Heart left ventricle (tissue), 16 donors: ENCODE results near the gene ITM2C. TPM values are rescaled to one million over a fixed set of nuclear protein-coding genes. Genes with fewer than 3 reads are reported as not detected.

Experiments
- ATAC-seq, 4 donors: fragments of 200-7000 bp; cut with Tn5 transposase; one replicate each; pipeline ENCODE4 v1.9.1; 2020 to 2022; ENCODE audit warnings: moderate library complexity in 4 of 4, mild to moderate bottlenecking in 3 of 4, moderate number of reproducible peaks in 1 of 4
- DNase-seq, 5 donors: peaks; one replicate each; pipeline ENCODE4 v3.0.0-alpha.2; 2020
- H3K27ac ChIP-seq, 12 donors: fragments of 200-600 bp; sonication (generic) in 4 of 12; one replicate each; pipeline versions ENCODE4 v1.5.0 to v1.8.0; 2016 to 2022; ENCODE audit warnings: mild to moderate bottlenecking in 2 of 12
- H3K27me3 ChIP-seq, 9 donors: fragments of 200-600 bp; sonication (generic) in 2 of 9; one replicate each; pipeline versions ENCODE4 v1.5.1 to v1.8.0; 2016 to 2022; ENCODE audit warnings: mild to moderate bottlenecking in 3 of 9
- H3K36me3 ChIP-seq, 9 donors: fragments of 200-600 bp; sonication (generic) in 2 of 9; one replicate each; pipeline versions ENCODE4 v1.5.0 to v1.8.0; 2018 to 2022; ENCODE audit warnings: mild to moderate bottlenecking in 2 of 9
- H3K4me1 ChIP-seq, 12 donors: fragments of 200-600 bp; sonication (generic) in 4 of 12; one replicate each; pipeline versions ENCODE4 v1.5.0 to v1.8.0; 2016 to 2022; ENCODE audit warnings: mild to moderate bottlenecking in 3 of 12
- H3K4me3 ChIP-seq, 12 donors: fragments of 200-600 bp; sonication (generic) in 4 of 12; one replicate each; pipeline versions ENCODE4 v1.5.0 to v1.8.0; 2017 to 2022; ENCODE audit warnings: mild to moderate bottlenecking in 9 of 12, moderate library complexity in 4 of 12
- H3K9me3 ChIP-seq, 12 donors: fragments of 200-600 bp; sonication (generic) in 4 of 12; one replicate each; pipeline versions ENCODE4 v1.5.0 to v1.8.0; 2016 to 2022; ENCODE audit warnings: mild to moderate bottlenecking in 1 of 12
- POLR2A ChIP-seq, 2 donors: fragments of 450-650 bp; IDR thresholded peaks; one replicate each; pipeline ENCODE4 v1.6.1; 2017; ENCODE audit warnings: antibody characterized with exemption in 2 of 2, mild to moderate bottlenecking in 2 of 2, moderate library complexity in 2 of 2
- WGBS, 4 donors: extraction: QIAGEN DNeasy Blood & Tissue Kit in 2 of 4; methylation state at CpG; one replicate each; pipeline versions ENCODE4 v1.1.5 to v1.1.7; 2013 to 2018; 5-methylcytosine and 5-hydroxymethylcytosine counted together
- intact Hi-C, 10 donors: fragments of 100-400 bp; cut with DNase I; formaldehyde crosslinking; loops; one replicate each; pipeline versions ENCODE4 v1.11.1 to v1.14.2; 2022
- polyA plus RNA-seq, 2 donors: library from polyadenylated mRNA; stranded (reverse); fragments of 200-250 nt; gene quantifications; one replicate each; pipeline ENCODE4 v1.2.3, GENCODE V29; 2013
- total RNA-seq, 9 donors: library from RNA; depleted of rRNA in 2 of 9; stranded (reverse); fragments of >200 nt in 2 of 9; fragmentation: NEBNext Ultra II Directional in 3 of 9; extraction: Animal tissue kit (Norgen Biotek cat#: 25700) in 3 of 9; gene quantifications; one replicate each; pipeline versions ENCODE4 v1.1.0 to v1.2.4, GENCODE V29; 2016 to 2023
- TF ChIP-seq, protein P1 (sequence below), 12 donors: fragments of 200-600 bp; sonication (generic) in 4 of 12; IDR thresholded peaks; one replicate each; pipeline versions ENCODE4 v1.5.0 to v1.8.0; 2018 to 2022; ENCODE audit warnings: antibody characterized with exemption in 12 of 12, mild to moderate bottlenecking in 5 of 12
- donor health status: ischemic (EF 13 %, LVEDD 7.1; RV severe dilation, severe dysfunction).
- donor health status: healthy with polysubstance abuse.
- donor health status: DM: no; HTN: yes; CAD: no.
- donor health status: DM: no; HTN: no; CAD: no.
- donor health status: ischemic (EF 25% LVEDD 6.9; RV normal size, moderate dysfunction).
- donor health status: ischemic (EF 25% LVEDD 5.7; RV mildly dilated, moderate dysfunction).
- donor health status: healthy.
- donor health status: DM: yes; HTN: yes; CAD: no.
- donor health status: ischemic (EF 35%, LVEDD 5.7; RV mildly dilated, moderate dysfunction).
- donor health status: nonischemic (EF 11% LVEDD 7.7; RV severe dilation, severe dysfunction).
- donor health status: DM: yes; HTN: yes; CAD: no.
- donor health status: PGD.
- donor health status: ischemic (EF 29% LVEDD 5.4; RV normal size, mild dysfunction).
- donor health status: nonischemic (EF 23%, LVEDD 6.1; RV moderate dilation, normal function).

The ITM2C gene
- total and polyA plus RNA-seq, 11 donors, result 19.7 to 36.6 (median 26.0) TPM

DNA sequence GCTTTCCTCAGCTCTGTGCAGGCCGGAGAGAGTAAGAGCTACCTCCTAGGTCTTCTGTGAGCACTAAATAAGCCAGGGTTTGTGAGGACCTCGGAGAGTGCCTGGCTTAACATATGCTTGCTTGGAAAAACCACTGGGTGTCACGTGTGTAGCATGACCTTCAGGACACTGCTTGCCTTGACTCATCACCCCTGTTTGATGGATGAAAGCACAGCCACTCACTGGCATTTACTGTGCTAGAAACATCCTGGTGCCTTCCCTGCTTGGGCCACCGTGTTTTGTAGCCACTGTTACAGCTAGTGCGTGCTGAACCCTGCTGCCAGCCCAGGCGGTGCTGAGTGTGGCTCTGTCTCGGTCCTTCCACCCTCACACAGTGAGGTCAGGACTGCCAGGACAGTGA lies 34.8 kb upstream of the ITM2C start:
- DNase-seq, result no peak
- H3K27me3 ChIP-seq, result peaks cover 0 to 47% (median 24%) of the 10 kb centered on the region in 9 donors
- peaks cover 0 to 11% (median 8%) of the 10 kb centered on the region in 12 donors for H3K4me1 ChIP-seq
- peaks cover 0 to 9% (median 0%) of the 10 kb centered on the region in 12 donors for H3K9me3 ChIP-seq
- no peak overlapping the region for H3K27ac ChIP-seq
- ATAC-seq, result no peak
- intact Hi-C loops, result loop anchor here in 3 of 10 donors (5.0 to 10.0 kb wide), 3 partner anchors 222 to 615 kb away; partner anchors contain the start of gene PSMD1 (in 2 of the 3)
- no peaks in the 10 kb centered on the region for H3K36me3 ChIP-seq
- TF ChIP-seq POLR2A (IDR thresholded peaks at IDR 0.05), result no peak
- TF ChIP-seq, protein P1, sequence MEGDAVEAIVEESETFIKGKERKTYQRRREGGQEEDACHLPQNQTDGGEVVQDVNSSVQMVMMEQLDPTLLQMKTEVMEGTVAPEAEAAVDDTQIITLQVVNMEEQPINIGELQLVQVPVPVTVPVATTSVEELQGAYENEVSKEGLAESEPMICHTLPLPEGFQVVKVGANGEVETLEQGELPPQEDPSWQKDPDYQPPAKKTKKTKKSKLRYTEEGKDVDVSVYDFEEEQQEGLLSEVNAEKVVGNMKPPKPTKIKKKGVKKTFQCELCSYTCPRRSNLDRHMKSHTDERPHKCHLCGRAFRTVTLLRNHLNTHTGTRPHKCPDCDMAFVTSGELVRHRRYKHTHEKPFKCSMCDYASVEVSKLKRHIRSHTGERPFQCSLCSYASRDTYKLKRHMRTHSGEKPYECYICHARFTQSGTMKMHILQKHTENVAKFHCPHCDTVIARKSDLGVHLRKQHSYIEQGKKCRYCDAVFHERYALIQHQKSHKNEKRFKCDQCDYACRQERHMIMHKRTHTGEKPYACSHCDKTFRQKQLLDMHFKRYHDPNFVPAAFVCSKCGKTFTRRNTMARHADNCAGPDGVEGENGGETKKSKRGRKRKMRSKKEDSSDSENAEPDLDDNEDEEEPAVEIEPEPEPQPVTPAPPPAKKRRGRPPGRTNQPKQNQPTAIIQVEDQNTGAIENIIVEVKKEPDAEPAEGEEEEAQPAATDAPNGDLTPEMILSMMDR (IDR thresholded peaks at IDR 0.05), result no peak
- WGBS, 4 donors, result 88 to 95% (median 93%) methylated on average over 7 of the region's 7 CpGs
- H3K4me3 ChIP-seq, result no peak overlapping the region

- peaks cover 0 to 9% (median 0%) of the 10 kb centered on the region in 12 donors for H3K9me3 ChIP-seq
- no peak overlapping the region for H3K27ac ChIP-seq
- TF ChIP-seq, protein P1 (IDR thresholded peaks at IDR 0.05), result no peak
- no peak for TF ChIP-seq POLR2A (IDR thresholded peaks at IDR 0.05)
- no peaks in the 10 kb centered on the region for H3K36me3 ChIP-seq
- no peak for ATAC-seq
- peaks cover 0 to 47% (median 24%) of the 10 kb centered on the region in 9 donors for H3K27me3 ChIP-seq
- peaks cover 0 to 11% (median 8%) of the 10 kb centered on the region in 12 donors for H3K4me1 ChIP-seq
- no peak for DNase-seq
- intact Hi-C loops, result no loop called here
- no peak overlapping the region for H3K4me3 ChIP-seq
- 77 to 93% (median 88%) methylated on average over 7 of the region's 7 CpGs for whole genome bisulfite sequencing, 4 donors
Observed at GRCh38 chr2:230830428-230830827, 34.3 kb upstream of the ITM2C start.

DNA sequence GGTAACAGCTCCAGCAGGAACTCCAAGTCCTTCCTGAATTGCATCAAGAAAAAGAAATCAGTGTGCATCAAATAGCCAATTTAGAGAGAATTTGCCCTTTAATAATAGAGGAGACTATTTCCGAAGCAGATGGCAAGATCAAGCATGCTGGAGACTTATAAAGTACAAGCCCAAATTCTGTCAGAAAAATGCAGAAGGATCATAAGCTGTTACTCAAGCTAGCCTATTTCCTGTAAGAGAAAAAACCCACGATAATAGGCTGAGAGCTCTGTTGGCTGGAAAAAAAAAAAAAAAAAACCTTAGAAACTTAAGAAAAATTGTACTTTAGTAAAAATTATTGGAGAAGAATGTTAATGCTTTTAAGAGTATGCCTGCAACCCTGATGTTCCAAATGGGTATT lies 24.4 kb upstream of the ITM2C start:
- WGBS, 4 donors, result 56 to 63% (median 59%) methylated on average over 2 of the region's 2 CpGs
- TF ChIP-seq, protein P1 (IDR thresholded peaks at IDR 0.05), result no peak
- no peak for TF ChIP-seq POLR2A (IDR thresholded peaks at IDR 0.05)
- peaks cover 0 to 17% (median 0%) of the 10 kb centered on the region in 9 donors for H3K27me3 ChIP-seq
- H3K4me3 ChIP-seq, result no peak overlapping the region
- H3K36me3 ChIP-seq, result no peaks in the 10 kb centered on the region
- intact Hi-C loops, result no loop called here
- no peak overlapping the region for H3K27ac ChIP-seq
- no peaks in the 10 kb centered on the region for H3K4me1 ChIP-seq
- no peak for ATAC-seq
- no peak for DNase-seq
- peaks cover 0 to 20% (median 0%) of the 10 kb centered on the region in 12 donors for H3K9me3 ChIP-seq

- Histone ChIP-seq H3K27me3 (peaks cover 0 to 25% (median 0%) of the 10 kb centered on the region in 9 donors), H3K9me3 (peaks cover 0 to 24% (median 0%) of the 10 kb centered on the region in 12 donors), H3K27ac (no peak overlapping the region), H3K4me3 (no peak overlapping the region), H3K4me1 (peaks cover 0 to under 1% (median 0%) of the 10 kb centered on the region in 12 donors), H3K36me3 (no peaks in the 10 kb centered on the region)
- no peak for DNase-seq
- intact Hi-C loops, result no loop called here
- ATAC-seq, result no peak
- WGBS, 4 donors, result 72 to 76% (median 74%) methylated on average over 6 of the region's 6 CpGs
- TF ChIP-seq POLR2A (IDR thresholded peaks at IDR 0.05), result no peak
- TF ChIP-seq, protein P1 (IDR thresholded peaks at IDR 0.05), result no peak
Observed at GRCh38 chr2:230842473-230842872, 22.3 kb upstream of the ITM2C start.
